HG02943 (cell line): ENCODE data around the gene SERPINH1.

Source experiments
- ATAC-seq: cut with Tn5 transposase; IDR thresholded peaks from one replicate; pipeline ENCODE4 v1.9.1; 2021; ENCODE audit warnings: mild to moderate bottlenecking, low read depth, moderate library complexity; ENCODE audit not compliant: unreplicated experiment

Gene SERPINH1

DNA sequence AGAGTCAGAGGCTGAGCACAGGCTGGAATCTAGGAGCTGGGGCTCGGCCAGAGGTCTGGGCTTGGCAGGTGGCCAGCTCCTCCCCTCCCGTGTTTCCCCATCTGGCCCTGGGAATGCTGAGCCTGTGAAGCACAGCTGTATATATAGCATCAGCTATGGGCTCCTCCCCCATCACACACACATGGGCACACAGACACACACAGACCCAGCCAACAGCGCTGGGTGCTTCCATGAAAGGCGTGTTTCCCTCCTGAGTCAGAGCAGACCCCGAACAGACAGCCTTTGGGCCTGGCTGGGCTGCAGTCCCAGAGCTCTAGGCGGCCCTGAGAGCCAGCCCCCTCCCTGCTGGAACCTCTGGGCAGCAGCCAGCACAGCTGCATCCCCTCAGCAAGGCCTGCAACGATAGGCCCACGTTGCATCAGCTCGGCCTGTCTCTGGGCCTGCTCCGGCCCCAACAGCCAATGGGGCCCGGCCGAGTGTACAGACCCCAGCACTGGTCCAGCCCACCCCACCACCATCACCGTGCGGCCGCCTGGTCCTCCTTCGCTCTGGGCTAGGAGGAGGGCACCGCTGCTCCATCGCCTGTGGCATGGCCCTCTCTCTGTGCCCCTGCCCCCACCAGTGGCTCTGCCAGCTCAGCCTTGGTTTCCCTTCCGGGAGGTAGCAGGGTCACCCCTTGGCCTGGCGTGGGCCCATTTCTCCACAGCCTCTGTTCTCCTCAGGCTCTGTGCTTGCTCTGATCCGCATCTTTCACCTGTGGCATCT, 7.6 kb upstream of the SERPINH1 start:
- no peak for ATAC-seq

DNA sequence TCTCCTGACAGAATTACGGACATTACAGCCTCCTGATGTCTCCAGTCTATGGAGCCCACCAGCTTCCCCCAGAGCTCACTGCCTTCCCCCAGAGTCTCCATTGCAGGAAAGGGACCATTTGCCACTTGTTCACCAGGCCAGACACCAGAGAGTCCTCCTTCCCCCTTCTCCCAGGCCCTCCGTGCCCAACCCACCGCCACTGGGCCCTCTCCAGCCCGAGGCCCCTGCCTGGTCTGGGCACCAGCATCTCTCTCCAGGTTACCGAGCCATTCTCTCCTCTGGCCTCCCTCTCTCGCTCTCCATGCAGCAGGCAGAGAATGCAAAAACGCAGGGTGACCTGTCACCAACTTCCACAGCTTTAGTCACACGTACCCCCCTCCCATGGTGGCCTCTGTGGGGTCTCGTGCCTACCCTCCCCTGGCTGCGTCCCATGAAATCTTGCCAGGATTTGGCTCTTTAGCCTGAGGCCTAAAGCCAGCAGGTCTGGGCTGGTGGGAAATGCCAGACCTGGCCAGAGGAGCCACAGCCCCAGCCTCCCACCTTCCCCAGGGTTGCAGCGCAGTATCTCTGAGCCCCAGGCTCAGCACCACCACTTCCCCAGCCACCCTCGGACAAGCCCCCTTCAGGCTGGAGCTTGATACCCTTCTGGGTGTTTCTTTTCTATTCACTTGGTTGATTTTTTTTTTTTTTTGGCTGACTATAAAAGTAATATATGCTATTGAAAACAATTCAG, 6.8 kb upstream of the SERPINH1 start:
- ATAC-seq, result no peak

DNA sequence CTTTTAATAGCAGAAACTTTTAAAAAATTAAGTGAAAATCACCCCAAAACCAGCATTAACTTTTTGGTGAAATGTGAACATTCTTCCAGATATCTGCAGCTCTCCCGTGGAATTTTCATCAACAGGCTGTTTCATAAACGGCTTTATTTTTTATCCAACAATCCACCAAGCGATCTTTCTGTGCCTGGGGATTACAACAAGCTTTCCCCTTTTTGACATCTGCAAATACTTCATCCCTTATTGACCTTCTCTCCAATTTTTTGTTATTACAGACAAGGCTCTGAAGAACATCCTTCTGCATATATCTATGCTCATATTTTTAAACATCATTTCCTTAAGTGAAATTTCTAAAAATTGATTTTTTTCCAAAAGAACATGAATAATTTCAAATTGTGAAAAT, 5.8 kb upstream of the SERPINH1 start:
- ATAC-seq, result no peak

DNA sequence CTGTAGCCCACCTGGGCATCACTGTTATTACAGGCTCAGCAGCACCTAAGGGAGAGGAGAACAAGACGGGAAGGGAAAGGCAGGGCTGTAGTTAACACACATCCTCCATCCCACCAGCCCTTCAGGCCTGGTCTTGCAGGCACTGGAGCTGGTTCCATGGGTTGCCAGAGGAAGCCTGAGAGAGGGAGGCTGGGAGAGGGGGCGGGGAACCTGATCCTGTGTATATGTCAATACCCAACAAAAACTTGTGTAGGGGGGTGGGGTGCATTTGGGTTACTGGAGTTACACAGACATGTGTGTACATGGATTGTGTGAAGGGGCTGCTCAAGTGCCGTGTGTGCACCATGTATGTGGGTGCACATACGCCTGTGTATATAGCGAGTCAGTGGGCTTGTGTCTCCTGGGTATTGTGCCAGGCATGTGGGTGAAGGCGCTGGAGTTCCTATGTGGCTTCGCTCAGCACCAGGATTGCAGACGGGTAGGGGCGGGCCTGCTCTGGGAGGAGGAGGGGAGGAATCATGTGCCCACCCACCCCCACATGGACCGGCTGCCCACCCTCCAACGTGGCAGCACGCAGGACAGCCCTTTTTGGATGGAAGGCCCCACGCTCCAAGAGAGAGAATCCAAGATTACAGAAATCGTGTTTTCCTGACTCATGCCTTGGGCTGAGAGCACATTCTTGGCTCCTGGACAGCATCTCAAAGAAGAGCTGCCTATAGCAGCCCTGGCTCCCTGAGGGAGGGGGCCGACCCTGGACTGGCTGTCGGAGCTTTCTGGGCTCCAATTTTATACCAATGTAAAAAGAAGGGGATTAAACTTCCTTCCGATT, 4.2 kb upstream of the SERPINH1 start:
- no peak for ATAC-seq

DNA sequence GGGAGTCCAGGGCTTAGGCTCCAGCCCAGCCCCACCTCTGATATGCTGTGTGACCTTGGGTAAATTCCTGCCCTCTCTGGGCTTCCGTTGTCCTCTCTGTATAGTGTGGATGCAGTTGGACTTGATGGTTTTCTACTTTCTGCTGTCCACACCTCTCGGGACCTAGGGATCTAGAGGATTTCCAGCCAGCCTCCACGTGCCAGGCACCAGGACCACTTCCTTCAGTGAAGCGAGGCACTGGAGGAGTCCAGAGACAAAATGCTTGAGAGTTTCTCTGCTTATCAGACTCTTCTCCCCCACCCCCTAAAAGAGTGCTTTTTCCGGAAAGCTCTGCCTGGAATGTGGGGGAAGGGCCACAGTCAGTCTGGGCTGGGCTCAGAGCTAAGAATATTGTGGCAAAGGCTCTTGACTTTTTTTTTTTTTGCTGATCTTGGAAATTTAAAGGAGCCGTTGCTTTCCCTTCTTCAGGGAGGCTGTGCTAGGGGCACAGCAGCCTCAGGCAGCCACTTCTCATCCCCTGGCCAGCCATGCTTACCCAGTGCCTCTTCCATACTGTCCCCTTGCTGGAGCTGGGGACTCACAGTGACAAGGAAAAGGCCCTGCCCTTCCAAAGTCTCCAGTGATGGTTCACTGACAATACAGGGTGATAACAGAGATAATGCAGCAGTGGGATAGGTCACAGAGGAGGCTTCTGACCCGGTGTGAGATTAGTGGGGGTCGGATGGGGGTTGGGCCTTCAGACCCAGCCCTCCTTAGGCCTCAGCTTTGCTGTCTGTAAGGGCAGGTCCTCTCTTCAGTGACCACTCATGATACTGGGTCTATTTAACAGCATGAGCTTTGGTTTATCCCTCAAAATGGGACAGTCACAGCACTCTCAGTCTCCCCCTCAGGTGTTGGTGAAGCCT, 2.9 kb upstream of the SERPINH1 start:
- ATAC-seq, result no peak

DNA sequence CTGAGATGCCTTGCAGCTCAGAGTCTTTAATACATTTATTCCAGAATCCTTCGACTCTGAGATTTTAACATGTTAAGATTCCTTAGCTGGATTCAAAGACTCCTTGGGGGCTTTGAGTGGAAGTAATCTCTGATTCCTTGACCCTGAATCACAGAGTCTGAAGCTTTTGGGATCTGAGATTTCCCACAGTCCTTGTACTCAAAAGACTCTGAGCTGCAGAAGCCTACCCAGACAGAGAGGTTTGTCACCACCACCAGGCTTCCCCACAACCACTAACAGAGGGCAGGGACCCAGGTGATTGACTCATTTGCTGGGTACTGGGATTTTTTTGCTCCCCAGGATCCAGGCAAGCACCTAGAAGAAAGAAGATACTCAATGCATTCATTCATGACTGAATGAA, 1.4 kb upstream of the SERPINH1 start:
- ATAC-seq, result no peak

DNA sequence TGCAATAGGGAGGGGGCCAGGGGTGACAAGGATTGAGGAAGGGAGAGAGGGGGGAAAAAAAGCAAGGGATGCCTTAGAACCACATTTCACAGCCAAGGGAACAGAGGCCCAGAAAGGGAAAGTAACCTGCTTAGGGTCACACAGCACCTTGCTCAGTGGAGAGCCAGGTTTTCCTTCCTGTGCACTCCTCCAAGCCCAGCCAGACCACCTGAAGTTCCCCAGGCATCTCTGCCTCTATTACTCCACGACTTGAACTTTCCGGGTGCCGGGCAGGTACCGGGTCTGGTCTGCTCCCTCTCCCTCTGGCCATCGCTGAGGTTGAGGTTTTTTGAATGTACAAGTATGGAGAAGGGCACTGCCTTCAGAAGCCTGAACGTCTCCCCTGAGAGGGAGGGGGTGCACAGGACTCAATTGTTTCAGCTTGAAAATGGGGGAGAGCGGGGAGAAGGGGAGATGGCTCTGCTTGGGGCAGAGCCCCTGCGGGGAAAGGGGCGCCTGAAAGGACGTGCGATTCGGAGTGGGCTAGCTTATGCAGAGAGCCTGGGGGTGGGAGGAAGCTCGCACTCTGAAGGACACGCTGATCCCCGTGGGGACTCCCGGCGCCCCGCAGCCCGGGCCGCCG, 516 bp upstream of the SERPINH1 start:
- no peak for ATAC-seq

DNA sequence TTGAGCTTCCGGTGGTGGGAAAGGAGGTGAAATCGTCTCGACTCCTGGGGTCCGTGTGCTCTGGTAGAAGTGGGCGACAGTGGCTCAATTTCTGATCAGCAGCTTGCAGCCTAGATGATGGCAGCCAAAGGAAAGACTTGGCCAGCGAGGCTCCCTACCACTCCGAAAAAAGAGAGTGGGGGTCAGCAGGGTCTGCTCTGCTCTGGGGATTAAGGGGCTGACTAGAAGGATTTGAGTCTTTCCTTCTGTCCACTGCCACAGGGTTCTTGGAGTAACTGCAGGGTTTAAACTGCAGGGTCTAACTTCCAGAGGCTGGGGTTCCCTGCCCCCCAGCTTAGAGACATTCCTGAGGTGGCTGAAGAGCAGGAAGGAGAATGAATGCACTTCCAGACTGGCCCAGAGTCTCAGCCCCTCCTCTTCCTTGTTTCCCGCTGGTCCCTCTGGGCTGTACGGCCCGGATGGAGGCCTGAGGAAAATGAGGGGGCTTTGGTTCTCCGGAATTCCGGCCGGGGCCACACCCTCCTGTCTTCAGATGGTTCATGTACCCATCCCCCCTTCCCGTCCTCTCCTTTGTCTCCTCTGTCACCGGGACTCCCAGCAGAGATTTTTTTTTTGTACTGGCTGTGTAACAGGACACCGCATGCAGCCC, 907 bp downstream of the SERPINH1 start:
- no peak for ATAC-seq

DNA sequence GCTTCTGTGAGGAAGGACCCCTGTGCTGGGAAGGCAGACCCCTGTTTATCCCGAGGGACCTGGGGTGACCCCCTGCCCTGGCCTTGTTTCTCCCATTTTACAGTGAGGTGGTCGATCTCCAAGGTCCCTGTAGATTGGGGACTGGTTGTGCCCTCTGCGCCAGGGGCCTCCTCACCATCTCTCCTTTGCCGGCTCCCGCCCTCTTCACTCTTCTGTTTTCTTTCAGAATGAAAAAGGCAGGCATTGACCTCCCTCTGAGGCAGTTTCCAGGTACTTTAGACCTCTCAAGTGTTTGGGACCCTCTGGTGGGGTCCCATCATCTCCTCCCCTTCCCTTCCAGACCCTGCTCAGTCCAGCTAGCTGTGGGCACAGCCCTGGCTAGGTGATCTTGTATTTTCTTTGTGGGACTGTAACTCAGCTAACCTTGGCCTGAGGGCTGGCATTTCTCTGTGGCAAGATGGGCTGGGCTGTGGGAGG, 1.5 kb downstream of the SERPINH1 start:
- no peak for ATAC-seq

DNA sequence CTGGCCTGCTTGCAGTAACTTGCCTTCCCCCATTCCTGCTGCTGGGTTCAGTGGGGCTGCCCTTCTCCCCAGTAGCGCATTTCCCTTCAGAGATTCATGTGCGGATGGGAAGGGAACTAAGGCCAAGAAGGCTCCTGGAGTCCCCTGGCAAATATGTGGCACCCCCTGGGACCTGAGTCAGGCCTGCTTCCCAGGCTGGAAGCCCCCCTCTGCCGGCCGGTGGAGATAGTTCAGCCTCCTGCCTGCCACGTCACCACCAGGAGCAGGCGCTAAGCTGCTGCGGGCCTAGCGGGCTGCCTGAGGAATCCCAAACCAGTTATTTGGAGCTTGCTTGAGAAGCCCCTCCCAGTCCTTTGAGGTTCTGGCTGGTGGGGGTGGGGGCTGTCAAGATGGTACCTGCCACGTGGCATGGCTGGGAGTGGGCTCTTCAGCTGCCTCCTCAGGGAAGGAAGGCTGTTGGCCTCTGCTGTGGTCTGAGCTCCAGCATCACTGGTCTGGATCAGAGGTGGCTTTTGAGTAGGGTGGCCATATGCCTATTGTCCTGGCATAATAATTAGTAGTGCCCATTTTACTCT, 2.0 kb downstream of the SERPINH1 start:
- no peak for ATAC-seq

DNA sequence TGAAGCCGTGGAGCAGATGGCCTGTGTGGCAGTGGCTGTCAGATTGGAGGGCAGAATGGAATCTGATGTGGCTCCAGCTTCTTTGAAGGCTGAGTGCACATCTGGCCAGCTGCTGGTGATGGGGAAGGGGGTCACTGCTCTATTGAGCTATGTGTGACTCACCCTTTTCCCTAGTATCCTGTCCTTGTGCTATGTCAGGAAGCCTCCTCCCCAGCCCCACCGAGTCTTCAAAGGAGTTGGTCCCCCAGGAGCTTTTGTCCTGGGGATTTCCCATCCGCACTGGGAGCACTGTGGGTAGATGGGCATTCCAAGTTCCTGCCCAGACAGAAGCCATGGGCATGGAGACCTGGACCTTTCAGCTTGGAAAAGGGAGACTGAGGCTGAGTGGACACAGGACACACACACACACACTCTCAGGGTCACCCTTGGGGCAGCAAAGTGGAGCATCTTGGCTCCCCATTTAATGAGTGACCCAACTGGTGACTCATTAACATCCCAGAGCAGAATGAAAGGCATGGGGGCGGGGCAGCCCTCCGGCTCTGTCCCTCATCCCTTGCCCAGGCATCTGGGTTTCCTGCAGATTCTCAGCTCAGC, 3.3 kb downstream of the SERPINH1 start:
- ATAC-seq, result no peak

DNA sequence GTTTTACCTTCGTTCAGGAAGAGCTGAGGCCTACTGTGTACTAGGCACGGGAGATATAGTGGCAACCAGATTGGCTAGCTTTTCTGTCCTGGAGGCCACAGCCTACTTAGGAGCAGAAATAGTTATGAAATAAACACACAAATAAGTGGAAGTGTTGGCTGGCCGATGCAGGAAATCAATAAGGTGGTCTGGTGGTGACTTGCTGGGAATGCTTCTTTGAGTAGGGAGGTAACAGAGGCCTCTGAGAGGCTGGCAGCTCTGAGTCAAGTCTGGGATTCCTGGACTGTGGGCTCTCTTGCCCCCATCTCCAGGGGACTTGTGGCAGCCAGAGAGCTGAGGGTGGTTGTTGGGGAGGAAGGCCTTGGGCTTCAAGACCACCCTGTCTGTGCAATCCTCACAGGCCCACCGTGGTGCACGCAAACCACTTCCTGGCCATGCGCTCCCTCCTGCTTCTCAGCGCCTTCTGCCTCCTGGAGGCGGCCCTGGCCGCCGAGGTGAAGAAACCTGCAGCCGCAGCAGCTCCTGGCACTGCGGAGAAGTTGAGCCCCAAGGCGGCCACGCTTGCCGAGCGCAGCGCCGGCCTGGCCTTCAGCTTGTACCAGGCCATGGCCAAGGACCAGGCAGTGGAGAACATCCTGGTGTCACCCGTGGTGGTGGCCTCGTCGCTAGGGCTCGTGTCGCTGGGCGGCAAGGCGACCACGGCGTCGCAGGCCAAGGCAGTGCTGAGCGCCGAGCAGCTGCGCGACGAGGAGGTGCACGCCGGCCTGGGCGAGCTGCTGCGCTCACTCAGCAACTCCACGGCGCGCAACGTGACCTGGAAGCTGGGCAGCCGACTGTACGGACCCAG, 4.1 kb downstream of the SERPINH1 start:
- ATAC-seq, result no peak

DNA sequence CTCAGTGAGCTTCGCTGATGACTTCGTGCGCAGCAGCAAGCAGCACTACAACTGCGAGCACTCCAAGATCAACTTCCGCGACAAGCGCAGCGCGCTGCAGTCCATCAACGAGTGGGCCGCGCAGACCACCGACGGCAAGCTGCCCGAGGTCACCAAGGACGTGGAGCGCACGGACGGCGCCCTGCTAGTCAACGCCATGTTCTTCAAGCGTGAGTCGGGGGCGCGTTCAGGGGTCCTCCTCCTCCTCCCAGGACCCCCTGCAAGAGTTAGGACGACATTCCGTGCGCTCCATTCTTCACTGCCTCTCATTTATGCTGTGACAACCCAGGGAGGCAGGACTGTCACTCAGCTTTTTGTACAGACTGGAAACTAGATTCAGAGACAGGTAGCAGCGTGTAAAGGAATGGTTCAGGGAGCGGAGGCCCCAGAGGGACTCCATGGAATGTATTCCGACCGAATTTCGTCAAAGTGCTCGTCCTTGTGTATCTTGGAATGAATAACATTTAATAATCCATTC, 4.8 kb downstream of the SERPINH1 start:
- ATAC-seq, result no peak

DNA sequence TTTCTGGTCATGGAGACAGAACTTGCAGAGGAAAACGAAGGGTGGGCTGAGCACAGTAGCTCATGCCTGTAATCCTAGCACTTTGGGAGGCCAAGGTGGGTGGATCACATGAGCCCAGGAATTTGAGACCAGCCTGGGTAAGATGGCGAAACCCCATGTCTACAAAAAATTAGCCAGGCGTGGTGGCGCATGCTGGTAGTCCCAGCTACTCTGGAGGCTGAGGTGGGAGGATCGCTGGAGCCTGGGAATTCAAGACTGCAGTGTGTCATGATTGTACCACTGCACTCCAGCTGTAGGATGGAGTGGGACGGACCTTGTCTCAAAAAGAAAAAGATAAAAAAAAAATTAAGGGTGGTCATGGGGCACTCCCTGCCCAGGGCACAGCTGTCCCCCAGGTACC, 5.9 kb downstream of the SERPINH1 start:
- ATAC-seq, result no peak

DNA sequence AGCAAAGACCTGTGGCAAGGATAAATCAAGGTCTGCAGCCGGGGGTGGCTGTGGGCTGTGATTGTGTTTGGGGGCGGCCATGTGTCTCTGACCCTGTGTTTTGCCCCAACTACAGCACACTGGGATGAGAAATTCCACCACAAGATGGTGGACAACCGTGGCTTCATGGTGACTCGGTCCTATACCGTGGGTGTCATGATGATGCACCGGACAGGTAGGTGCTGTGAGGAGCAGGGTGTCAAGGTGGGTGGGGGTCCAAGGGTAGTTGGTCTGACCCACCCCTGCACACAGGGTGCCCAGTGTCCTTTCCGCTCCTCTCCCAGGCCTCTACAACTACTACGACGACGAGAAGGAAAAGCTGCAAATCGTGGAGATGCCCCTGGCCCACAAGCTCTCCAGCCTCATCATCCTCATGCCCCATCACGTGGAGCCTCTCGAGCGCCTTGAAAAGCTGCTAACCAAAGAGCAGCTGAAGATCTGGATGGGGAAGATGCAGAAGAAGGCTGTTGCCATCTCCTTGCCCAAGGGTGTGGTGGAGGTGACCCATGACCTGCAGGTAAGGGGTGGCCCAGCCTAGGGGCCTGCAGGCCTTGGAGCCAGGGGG, 6.7 kb downstream of the SERPINH1 start:
- no peak for ATAC-seq

DNA sequence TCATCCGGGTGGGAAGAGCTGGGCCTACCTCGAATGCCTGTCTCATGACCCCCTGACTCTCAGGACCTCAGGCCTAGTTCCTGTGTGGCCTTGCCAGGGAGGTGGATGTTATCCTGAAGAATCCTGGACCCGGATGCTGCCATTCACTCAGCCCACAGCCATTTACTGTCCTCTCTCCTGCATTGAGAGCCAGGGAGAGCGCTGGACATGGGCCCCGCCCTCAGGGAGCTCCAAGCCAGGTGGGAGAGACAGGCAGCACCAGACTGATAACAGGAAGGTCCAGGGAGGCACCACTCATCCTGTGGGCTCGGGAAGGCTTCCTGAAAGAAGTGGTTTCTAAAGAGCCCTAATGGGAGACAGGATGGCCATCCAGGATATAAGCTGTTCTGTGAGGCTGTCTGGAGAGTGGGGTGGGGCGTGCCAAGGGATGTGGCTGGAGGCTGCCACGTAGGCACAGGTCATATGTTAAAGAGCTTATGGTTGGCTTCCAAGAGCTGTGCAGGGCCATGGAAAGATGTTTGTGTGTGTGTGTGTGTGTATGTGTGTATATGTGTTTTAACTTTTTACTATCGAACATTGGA, 8.6 kb downstream of the SERPINH1 start:
- ATAC-seq, result no peak

DNA sequence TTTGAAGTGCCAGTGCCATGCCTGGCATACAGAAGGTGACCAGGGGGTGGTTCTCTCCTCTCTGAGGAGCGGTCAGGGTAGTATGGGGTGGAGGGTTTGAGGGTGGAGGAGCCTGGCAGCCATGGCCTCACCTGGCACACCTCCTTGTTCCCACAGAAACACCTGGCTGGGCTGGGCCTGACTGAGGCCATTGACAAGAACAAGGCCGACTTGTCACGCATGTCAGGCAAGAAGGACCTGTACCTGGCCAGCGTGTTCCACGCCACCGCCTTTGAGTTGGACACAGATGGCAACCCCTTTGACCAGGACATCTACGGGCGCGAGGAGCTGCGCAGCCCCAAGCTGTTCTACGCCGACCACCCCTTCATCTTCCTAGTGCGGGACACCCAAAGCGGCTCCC, 9.6 kb downstream of the SERPINH1 start:
- no peak for ATAC-seq
